GM18502 (cell line): Measurements from ENCODE around the gene EFNA2.

Experiments used
- ATAC-seq: cut with Tn5 transposase; IDR thresholded peaks from one replicate; pipeline ENCODE4 v1.9.1; 2021; ENCODE audit warnings: mild to moderate bottlenecking; ENCODE audit not compliant: unreplicated experiment, poor library complexity

The EFNA2 gene

GRCh38 chr19:1270213-1270853 lies 15.3 kb upstream of the EFNA2 start:
- no peak for ATAC-seq

- ATAC-seq = no peak
These were observed 14.7 kb upstream of the EFNA2 start for GRCh38 chr19:1270854-1271527.

GRCh38 chr19:1271528-1272422 lies 13.9 kb upstream of the EFNA2 start:
- no peak for ATAC-seq

GRCh38 chr19:1272423-1273262 lies 13.0 kb upstream of the EFNA2 start:
- no peak for ATAC-seq

GRCh38 chr19:1273263-1274041 lies 12.2 kb upstream of the EFNA2 start:
- ATAC-seq = no peak

- ATAC-seq = no peak
These were observed 11.4 kb upstream of the EFNA2 start for GRCh38 chr19:1274081-1274851.

- no peak for ATAC-seq
These were observed 10.8 kb upstream of the EFNA2 start for GRCh38 chr19:1274852-1275259.

- ATAC-seq = peak; percentile 75
These were observed 10.3 kb upstream of the EFNA2 start, which contains the start of gene FAM174C for GRCh38 chr19:1275260-1275975. FAM174C (plus strand) TSS chr19:1275530; CDS start chr19:1275550, 20 bp downstream.

GRCh38 chr19:1275976-1276627 lies 9.6 kb upstream of the EFNA2 start:
- no peak for ATAC-seq

GRCh38 chr19:1276628-1277022 lies 9.0 kb upstream of the EFNA2 start:
- no peak for ATAC-seq

- no peak for ATAC-seq
These were observed 8.6 kb upstream of the EFNA2 start for GRCh38 chr19:1277061-1277460.

GRCh38 chr19:1278074-1278473 lies 7.6 kb upstream of the EFNA2 start:
- no peak for ATAC-seq

GRCh38 chr19:1278713-1279660 lies 6.7 kb upstream of the EFNA2 start:
- no peak for ATAC-seq

- no peak for ATAC-seq
These were observed 5.8 kb upstream of the EFNA2 start for GRCh38 chr19:1279782-1280341.

- ATAC-seq = no peak
These were observed 4.8 kb upstream of the EFNA2 start for GRCh38 chr19:1280636-1281568.
